ENCODE measurements around the gene TUBB1. TPM values are rescaled to one million over a fixed set of nuclear protein-coding genes. Genes with fewer than 3 reads are reported as not detected.

The TUBB1 gene
- total and polyA plus RNA-seq, 2 of the 13 experiments (the other 11 are each of a cell fraction or from before 2014, with no cell fraction given) = 0.11 to 57.6 TPM

- TF ChIP-seq NFAT5 (CRISPR knock-in tag; IDR thresholded peaks at IDR 0.05) (no peak), MXD4 (CRISPR knock-in tag; IDR thresholded peaks at IDR 0.05) (no peak), DMTF1 (CRISPR knock-in tag; IDR thresholded peaks at IDR 0.05) (no peak), RARG (CRISPR knock-in tag; IDR thresholded peaks at IDR 0.05; ENCODE audit: low read depth) (no peak), KDM2A (CRISPR knock-in tag; IDR thresholded peaks at IDR 0.05; ENCODE audit: borderline replicate concordance, low read depth) (no peak), FOXK2 (IDR thresholded peaks at IDR 0.05) (no peak), U2AF1 (optimal IDR thresholded peaks at IDR 0.05; ENCODE audit: low read depth, low read length) (no peak), ZNF589 (CRISPR knock-in tag; conservative IDR thresholded peaks at IDR 0.05) (0 out of 2 replicates have a peak, but pooled peaks have one; percentile 74), ZBTB33 (CRISPR knock-in tag; IDR thresholded peaks at IDR 0.05) (peak; percentile 20; the same call in 1 of the 2 replicates), MTA3 (CRISPR knock-in tag; IDR thresholded peaks at IDR 0.05) (no peak), PRMT3 (CRISPR knock-in tag; IDR thresholded peaks at IDR 0.05; ENCODE audit: borderline replicate concordance, low read depth) (no peak), SKIL (CRISPR knock-in tag; IDR thresholded peaks at IDR 0.05; ENCODE audit: borderline replicate concordance) (peak; percentile 58), ZKSCAN5 (CRISPR knock-in tag; IDR thresholded peaks at IDR 0.05) (no peak), ZNF207 (IDR thresholded peaks at IDR 0.05; ENCODE audit: borderline replicate concordance) (no peak), GRHL1 (CRISPR knock-in tag; conservative IDR thresholded peaks at IDR 0.05) (no peak)
Measured at GRCh38 chr20:58995461-58996225, 23.6 kb upstream of the TUBB1 start (continued).
